ENCODE results near the gene SF3B2. TPM values are rescaled to one million over a fixed set of nuclear protein-coding genes. Genes with fewer than 3 reads are reported as not detected.

Gene SF3B2
- total RNA-seq, 2 experiments from 2014 or later = 185 to 260 TPM

GRCh38 chr11:66059966-66060680 lies 8.0 kb downstream of the SF3B2 start:
- TF ChIP-seq CTCF (conservative IDR thresholded peaks at IDR 0.05; ENCODE audit: low read length) (no peak), EZH2phosphoT487 (IDR thresholded peaks at IDR 0.05; ENCODE audit: borderline replicate concordance, low read depth, low read length) (no peak)
- DNase-seq (ENCODE audit: low spot score) = no peak
- Histone ChIP-seq H3K4me3 (ENCODE audit: low read depth, low read length, poor library complexity, severe bottlenecking) (no peak overlapping the region), H4K20me1 (ENCODE audit: insufficient read depth, low read length) (no peaks in the 10 kb centered on the region), H3K9me3 (ENCODE audit: low read length) (0 out of 2 replicates have a peak, but pooled peaks cover 5% of the 10 kb centered on the region), H3K4me2 (ENCODE audit: low read length) (no peak overlapping the region), H3K36me3 (ENCODE audit: insufficient read depth, low read length) (peaks cover 98% of the 10 kb centered on the region), H3K27ac (ENCODE audit: low read depth, low read length, poor library complexity, severe bottlenecking) (no peak overlapping the region), H3K9me2 (ENCODE audit: insufficient read depth, low read length) (no peaks in the 10 kb centered on the region), H3K4me1 (ENCODE audit: insufficient read depth, low read length, poor library complexity, severe bottlenecking) (no peaks in the 10 kb centered on the region), H3K79me2 (ENCODE audit: insufficient read depth, low read depth, low read length) (peaks cover 1% of the 10 kb centered on the region; the same call in 1 of the 2 replicates), H2AFZ (ENCODE audit: low read length) (no peak overlapping the region)
- ChIA-PET CTCF (ENCODE audit: unreplicated experiment) (no interaction called here), POLR2A (interaction anchor here (0.6 kb wide), 1 partner anchor 13 kb away, joined by 7 read pairs; no protein-coding TSS in a partner anchor)
- no TSS peak for BruUV-seq (replicated peaks)
- intact Hi-C loops (cut with micrococcal nuclease; ENCODE audit: unreplicated experiment) = no loop called here

- Histone ChIP-seq H3K4me1 (ENCODE audit: insufficient read depth, low read length, poor library complexity, severe bottlenecking) (no peaks in the 10 kb centered on the region), H3K36me3 (ENCODE audit: insufficient read depth, low read length) (peaks cover 98% of the 10 kb centered on the region), H2AFZ (ENCODE audit: low read length) (no peak overlapping the region), H3K9me2 (ENCODE audit: insufficient read depth, low read length) (no peaks in the 10 kb centered on the region), H4K20me1 (ENCODE audit: insufficient read depth, low read length) (no peaks in the 10 kb centered on the region), H3K4me2 (ENCODE audit: low read length) (no peak overlapping the region), H3K9me3 (ENCODE audit: low read length) (0 out of 2 replicates have a peak, but pooled peaks cover 5% of the 10 kb centered on the region), H3K27ac (ENCODE audit: low read depth, low read length, poor library complexity, severe bottlenecking) (no peak overlapping the region), H3K79me2 (ENCODE audit: insufficient read depth, low read depth, low read length) (peaks cover 9% of the 10 kb centered on the region; the same call in 1 of the 2 replicates), H3K4me3 (ENCODE audit: low read depth, low read length, poor library complexity, severe bottlenecking) (no peak overlapping the region)
- no peak for DNase-seq (ENCODE audit: low spot score)
- BruUV-seq (replicated peaks) = no TSS peak
- POLR2A ChIA-PET = no interaction called here
- CTCF ChIA-PET (ENCODE audit: unreplicated experiment) = no interaction called here
- TF ChIP-seq CTCF (conservative IDR thresholded peaks at IDR 0.05; ENCODE audit: low read length) (no peak), EZH2phosphoT487 (IDR thresholded peaks at IDR 0.05; ENCODE audit: borderline replicate concordance, low read depth, low read length) (no peak)
- intact Hi-C loops (cut with micrococcal nuclease; ENCODE audit: unreplicated experiment) = no loop called here
Observed at GRCh38 chr11:66061268-66061667, 9.1 kb downstream of the SF3B2 start.

GRCh38 chr11:66062408-66062807 lies 10.2 kb downstream of the SF3B2 start:
- Histone ChIP-seq H3K79me2 (ENCODE audit: insufficient read depth, low read depth, low read length) (peaks cover 9% of the 10 kb centered on the region; the same call in 1 of the 2 replicates), H3K4me2 (ENCODE audit: low read length) (no peak overlapping the region), H2AFZ (ENCODE audit: low read length) (no peak overlapping the region), H3K36me3 (ENCODE audit: insufficient read depth, low read length) (peaks cover 98% of the 10 kb centered on the region), H3K9me3 (ENCODE audit: low read length) (0 out of 2 replicates have a peak, but pooled peaks cover 5% of the 10 kb centered on the region), H3K4me3 (ENCODE audit: low read depth, low read length, poor library complexity, severe bottlenecking) (no peak overlapping the region), H3K4me1 (ENCODE audit: insufficient read depth, low read length, poor library complexity, severe bottlenecking) (no peaks in the 10 kb centered on the region), H3K9me2 (ENCODE audit: insufficient read depth, low read length) (no peaks in the 10 kb centered on the region), H3K27ac (ENCODE audit: low read depth, low read length, poor library complexity, severe bottlenecking) (no peak overlapping the region), H4K20me1 (ENCODE audit: insufficient read depth, low read length) (no peaks in the 10 kb centered on the region)
- DNase-seq (ENCODE audit: low spot score) = no peak
- intact Hi-C loops (cut with micrococcal nuclease; ENCODE audit: unreplicated experiment) = no loop called here
- BruUV-seq (replicated peaks) = no TSS peak
- ChIA-PET POLR2A (interaction anchor here (2.6 kb wide), 1 partner anchor 10 kb away, joined by 20 read pairs; the partner anchor contains the start of gene SF3B2), CTCF (ENCODE audit: unreplicated experiment) (interaction anchor here (0.9 kb wide), 1 partner anchor 10 kb away, joined by 4 read pairs; the partner anchor contains the start of gene SF3B2)
- TF ChIP-seq CTCF (conservative IDR thresholded peaks at IDR 0.05; ENCODE audit: low read length) (no peak), EZH2phosphoT487 (IDR thresholded peaks at IDR 0.05; ENCODE audit: borderline replicate concordance, low read depth, low read length) (no peak)

All from OCI-LY7 (cell line).